Activated gamma-delta T cell treated with anti-CD3 and anti-CD28 coated beads, Interleukin-2, amount 50 U/mL, for 16 hours (primary cell): ENCODE measurements around the gene CD74.

ENCODE experiments used
- DNase-seq: peaks from one replicate; pipeline ENCODE4 v3.0.0-alpha.2; 2020; ENCODE audit warnings: low read depth

The CD74 gene

GRCh38 chr5:150396267-150396666, 16.4 kb downstream of the CD74 start:
- no peak for DNase-seq

GRCh38 chr5:150395688-150395975, 17.1 kb downstream of the CD74 start:
- no peak for DNase-seq

GRCh38 chr5:150394912-150395687, 17.6 kb downstream of the CD74 start:
- no peak for DNase-seq

- DNase-seq, result no peak
These were observed 18.6 kb downstream of the CD74 start for GRCh38 chr5:150394131-150394530.

- no peak for DNase-seq
These were observed 19.5 kb downstream of the CD74 start for GRCh38 chr5:150393096-150393645.

- DNase-seq, result no peak
These were observed 20.0 kb downstream of the CD74 start for GRCh38 chr5:150392680-150393079.

- no peak for DNase-seq
These were observed 20.7 kb downstream of the CD74 start for GRCh38 chr5:150391986-150392385.

- no peak for DNase-seq
These were observed 21.5 kb downstream of the CD74 start for GRCh38 chr5:150391064-150391834.

GRCh38 chr5:150389531-150390266, 23.0 kb downstream of the CD74 start:
- DNase-seq, result no peak

- no peak for DNase-seq
These were observed 26.5 kb downstream of the CD74 start for GRCh38 chr5:150386024-150386855.

GRCh38 chr5:150384701-150385100, 28.0 kb downstream of the CD74 start:
- no peak for DNase-seq

- no peak for DNase-seq
These were observed 34.6 kb downstream of the CD74 start for GRCh38 chr5:150377964-150378694.

GRCh38 chr5:150376799-150377771, 35.6 kb downstream of the CD74 start:
- DNase-seq, result no peak

GRCh38 chr5:150374651-150375050, 38.1 kb downstream of the CD74 start:
- DNase-seq, result no peak

GRCh38 chr5:150372639-150373038, 40.1 kb downstream of the CD74 start:
- DNase-seq, result no peak

- no peak for DNase-seq
These were observed 44.2 kb downstream of the CD74 start for GRCh38 chr5:150368526-150368925.

GRCh38 chr5:150364004-150364403, 48.7 kb downstream of the CD74 start:
- DNase-seq, result no peak

- DNase-seq, result no peak
These were observed 49.5 kb downstream of the CD74 start for GRCh38 chr5:150363185-150363584.

- no peak for DNase-seq
These were observed 51.4 kb downstream of the CD74 start for GRCh38 chr5:150361301-150361700.
